ENCODE measurements around the gene CDH13.

DNA sequence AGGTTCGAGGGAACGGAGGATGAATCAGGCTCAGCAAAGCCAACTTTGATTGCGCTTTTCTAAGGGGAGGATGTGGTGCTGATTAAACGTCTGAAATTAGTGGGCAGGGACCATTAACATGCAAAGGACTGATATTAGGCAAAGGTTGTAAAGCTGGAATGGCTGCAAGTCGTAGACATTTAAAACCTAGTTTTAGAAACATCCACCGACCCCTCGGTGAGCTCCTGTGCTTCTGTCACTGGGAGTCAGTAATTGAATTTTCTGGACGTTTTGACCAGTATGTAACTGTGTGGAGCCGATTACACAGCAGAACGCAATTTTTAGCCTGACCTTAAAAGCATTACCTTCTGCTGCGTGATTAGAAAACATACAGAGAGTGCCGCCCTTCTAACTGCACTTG lies 960.4 kb downstream of the CDH13 start:
- TF ChIP-seq POLR2AphosphoS5 (IDR thresholded peaks at IDR 0.05; ENCODE audit: low read depth) = no peak
- TF ChIP-seq EZH2phosphoT487 (IDR thresholded peaks at IDR 0.05; ENCODE audit: unreplicated experiment) = no peak
- TF ChIP-seq, protein P1, sequence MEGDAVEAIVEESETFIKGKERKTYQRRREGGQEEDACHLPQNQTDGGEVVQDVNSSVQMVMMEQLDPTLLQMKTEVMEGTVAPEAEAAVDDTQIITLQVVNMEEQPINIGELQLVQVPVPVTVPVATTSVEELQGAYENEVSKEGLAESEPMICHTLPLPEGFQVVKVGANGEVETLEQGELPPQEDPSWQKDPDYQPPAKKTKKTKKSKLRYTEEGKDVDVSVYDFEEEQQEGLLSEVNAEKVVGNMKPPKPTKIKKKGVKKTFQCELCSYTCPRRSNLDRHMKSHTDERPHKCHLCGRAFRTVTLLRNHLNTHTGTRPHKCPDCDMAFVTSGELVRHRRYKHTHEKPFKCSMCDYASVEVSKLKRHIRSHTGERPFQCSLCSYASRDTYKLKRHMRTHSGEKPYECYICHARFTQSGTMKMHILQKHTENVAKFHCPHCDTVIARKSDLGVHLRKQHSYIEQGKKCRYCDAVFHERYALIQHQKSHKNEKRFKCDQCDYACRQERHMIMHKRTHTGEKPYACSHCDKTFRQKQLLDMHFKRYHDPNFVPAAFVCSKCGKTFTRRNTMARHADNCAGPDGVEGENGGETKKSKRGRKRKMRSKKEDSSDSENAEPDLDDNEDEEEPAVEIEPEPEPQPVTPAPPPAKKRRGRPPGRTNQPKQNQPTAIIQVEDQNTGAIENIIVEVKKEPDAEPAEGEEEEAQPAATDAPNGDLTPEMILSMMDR (conservative IDR thresholded peaks at IDR 0.05; ENCODE audit: low read depth in 2 of 2) = no peak
- TF ChIP-seq REST (IDR thresholded peaks at IDR 0.05; ENCODE audit: unreplicated experiment) = no peak
- no peak for TF ChIP-seq STAT1 (IDR thresholded peaks at IDR 0.05; ENCODE audit: unreplicated experiment)

Data from GM23338 (cell line).